HG02571 (cell line): ENCODE measurements around the gene RBM38.

Experiments used
- ATAC-seq: cut with Tn5 transposase; IDR thresholded peaks from one replicate; pipeline ENCODE4 v1.9.1; 2021; ENCODE audit warnings: mild to moderate bottlenecking, moderate library complexity; ENCODE audit not compliant: unreplicated experiment

The RBM38 gene

GRCh38 chr20:57389695-57390603 lies 1.2 kb upstream of the RBM38 start:
- ATAC-seq, result no peak

GRCh38 chr20:57391439-57392301 lies 474 bp downstream of the RBM38 start:
- peak; percentile 3 for ATAC-seq

GRCh38 chr20:57392512-57393271 lies 1.5 kb downstream of the RBM38 start:
- ATAC-seq, result no peak

- ATAC-seq, result no peak
Observed at GRCh38 chr20:57393321-57394120, 2.3 kb downstream of the RBM38 start.

- no peak for ATAC-seq
Observed at GRCh38 chr20:57394121-57395082, 3.2 kb downstream of the RBM38 start.

GRCh38 chr20:57395111-57395966 lies 4.1 kb downstream of the RBM38 start:
- no peak for ATAC-seq

- ATAC-seq, result no peak
Observed at GRCh38 chr20:57396212-57396983, 5.2 kb downstream of the RBM38 start.

- ATAC-seq, result no peak
Observed at GRCh38 chr20:57396984-57397692, 5.9 kb downstream of the RBM38 start.

- peak; percentile 2 for ATAC-seq
Observed at GRCh38 chr20:57397693-57398108, 6.5 kb downstream of the RBM38 start.

GRCh38 chr20:57398231-57398821 lies 7.1 kb downstream of the RBM38 start:
- peak; percentile 57 for ATAC-seq

- no peak for ATAC-seq
Observed at GRCh38 chr20:57398901-57399535, 7.8 kb downstream of the RBM38 start.

- peak; percentile 40 for ATAC-seq
Observed at GRCh38 chr20:57399587-57400155, 8.5 kb downstream of the RBM38 start.

- ATAC-seq, result no peak
Observed at GRCh38 chr20:57400231-57400701, 9.1 kb downstream of the RBM38 start.

GRCh38 chr20:57400821-57401564 lies 9.8 kb downstream of the RBM38 start:
- ATAC-seq, result no peak

GRCh38 chr20:57401565-57401918 lies 10.3 kb downstream of the RBM38 start:
- ATAC-seq, result no peak
